Neuron (in vitro differentiated cells): ENCODE data around the gene RPS8.
"Not testable (repeated sequence)": the region's sequence is repeated elsewhere in the genome, so short reads cannot be mapped to it uniquely, and the experiment has no call there.

Experiments
- H2AFZ ChIP-seq: one replicate; pipeline ENCODE4 v1.6.1; 2013; ENCODE audit warnings: low read depth, mild to moderate bottlenecking, inconsistent platforms, low read length, moderate library complexity
- H3K27me3 ChIP-seq: one replicate; pipeline ENCODE4 v1.6.1; 2013; ENCODE audit warnings: low read length; ENCODE audit not compliant: insufficient read depth
- H3K36me3 ChIP-seq: one replicate; pipeline ENCODE4 v1.6.1; 2013; ENCODE audit warnings: low read length; ENCODE audit not compliant: insufficient read depth
- H3K4me1 ChIP-seq: one replicate; pipeline ENCODE4 v1.6.1; 2013; ENCODE audit warnings: low read length; ENCODE audit not compliant: insufficient read depth
- H3K4me3 ChIP-seq: 2 replicates; pipeline ENCODE4 v1.5.1; 2013; ENCODE audit warnings: mild to moderate bottlenecking, low read length, moderate library complexity
- H3K9me3 ChIP-seq: one replicate; pipeline ENCODE4 v1.6.1; 2013; ENCODE audit warnings: low read length

Gene RPS8

GRCh38 chr1:44760876-44761275, 14.5 kb upstream of the RPS8 start:
- no peaks in the 10 kb centered on the region for H3K4me1 ChIP-seq
- no peaks in the 10 kb centered on the region for H3K27me3 ChIP-seq
- no peaks in the 10 kb centered on the region for H3K9me3 ChIP-seq
- peaks cover 71% of the 10 kb centered on the region for H3K36me3 ChIP-seq
- no peak overlapping the region for H3K4me3 ChIP-seq
- no peak overlapping the region for H2AFZ ChIP-seq

DNA sequence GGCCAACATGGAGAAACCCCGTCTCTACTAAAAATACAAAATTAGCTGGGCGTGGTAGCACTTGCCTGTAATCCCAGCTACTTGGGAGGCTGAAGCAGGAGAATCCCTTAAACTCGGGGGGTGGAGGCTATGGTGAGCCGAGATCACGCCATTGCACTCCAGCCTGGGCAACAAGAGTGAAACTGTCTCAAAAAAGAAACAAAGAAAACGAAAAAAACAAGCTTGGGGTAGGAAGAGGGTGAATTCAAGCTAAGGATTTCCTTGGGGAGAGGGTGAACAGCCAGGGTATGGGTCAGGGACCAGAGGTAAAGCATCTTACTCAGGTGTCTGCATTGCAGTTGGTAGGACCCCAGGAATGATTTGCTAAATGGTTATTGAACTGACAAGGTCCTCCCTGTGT, 8.9 kb upstream of the RPS8 start:
- not testable (repeated sequence) for H3K4me1 ChIP-seq, H3K9me3 ChIP-seq, H3K4me3 ChIP-seq, H2AFZ ChIP-seq, H3K27me3 ChIP-seq
- peaks cover 49% of the 10 kb centered on the region for H3K36me3 ChIP-seq

- H2AFZ ChIP-seq: no peak overlapping the region
- peaks cover 18% of the 10 kb centered on the region for H3K4me1 ChIP-seq
- H3K36me3 ChIP-seq: peaks cover 44% of the 10 kb centered on the region
- H3K27me3 ChIP-seq: no peaks in the 10 kb centered on the region
- H3K4me3 ChIP-seq: peak overlapping the region; percentile 93
- H3K9me3 ChIP-seq: no peaks in the 10 kb centered on the region
Observed at GRCh38 chr1:44775930-44776729, 790 bp downstream of the RPS8 start.

GRCh38 chr1:44776730-44777068, 1.4 kb downstream of the RPS8 start:
- Histone ChIP-seq H2AFZ (no peak overlapping the region), H3K27me3 (no peaks in the 10 kb centered on the region), H3K4me3 (peak overlapping the region; percentile 93), H3K36me3 (peaks cover 46% of the 10 kb centered on the region), H3K4me1 (peaks cover 18% of the 10 kb centered on the region), H3K9me3 (no peaks in the 10 kb centered on the region)

DNA sequence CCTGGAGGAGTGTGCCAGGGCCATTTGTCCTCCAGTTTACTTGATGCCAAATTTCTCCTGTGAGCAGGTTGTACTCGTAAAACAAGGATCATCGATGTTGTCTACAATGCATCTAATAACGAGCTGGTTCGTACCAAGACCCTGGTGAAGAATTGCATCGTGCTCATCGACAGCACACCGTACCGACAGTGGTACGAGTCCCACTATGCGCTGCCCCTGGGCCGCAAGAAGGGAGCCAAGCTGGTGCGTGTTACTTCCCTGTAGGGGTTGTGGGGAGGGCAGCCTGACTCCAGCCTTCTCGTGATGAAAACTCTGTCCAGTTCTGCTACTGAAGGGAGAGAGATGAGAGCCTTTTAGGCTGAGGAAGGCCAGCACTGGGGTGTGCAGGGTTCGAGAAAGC, 2.2 kb downstream of the RPS8 start:
- Histone ChIP-seq H3K36me3 (peaks cover 46% of the 10 kb centered on the region), H3K4me3 (no peak overlapping the region), H3K27me3 (no peaks in the 10 kb centered on the region)

DNA sequence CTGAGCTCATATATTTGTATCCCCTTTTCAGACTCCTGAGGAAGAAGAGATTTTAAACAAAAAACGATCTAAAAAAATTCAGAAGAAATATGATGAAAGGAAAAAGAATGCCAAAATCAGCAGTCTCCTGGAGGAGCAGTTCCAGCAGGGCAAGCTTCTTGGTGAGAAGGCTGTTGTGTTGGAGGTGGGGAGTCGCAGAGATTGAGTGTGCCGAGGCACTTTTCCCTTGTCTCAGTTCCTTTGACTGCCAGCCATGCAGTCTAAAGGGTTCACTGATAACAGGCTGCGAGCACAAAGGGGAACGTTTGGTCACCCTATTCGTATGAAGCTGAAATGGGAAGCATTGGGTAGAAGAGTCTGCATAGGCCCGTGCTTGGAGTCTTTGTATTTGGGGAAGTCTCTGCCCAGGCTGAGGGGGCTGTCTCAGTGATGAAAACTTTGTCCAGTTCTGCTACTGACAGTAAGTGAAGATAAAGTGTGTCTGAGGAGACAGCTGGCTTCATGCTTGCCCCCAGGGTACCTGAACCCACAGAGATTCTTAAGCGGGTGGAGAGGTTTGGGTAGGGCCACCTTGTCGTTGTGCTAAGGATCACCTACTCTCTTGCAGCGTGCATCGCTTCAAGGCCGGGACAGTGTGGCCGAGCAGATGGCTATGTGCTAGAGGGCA, 2.8 kb downstream of the RPS8 start:
- Histone ChIP-seq H3K36me3 (peaks cover 46% of the 10 kb centered on the region), H3K9me3 (no peaks in the 10 kb centered on the region), H3K27me3 (no peaks in the 10 kb centered on the region), H2AFZ (no peak overlapping the region), H3K4me1 (peaks cover 18% of the 10 kb centered on the region), H3K4me3 (no peak overlapping the region)

More for the DNA sequence above, 2.2 kb downstream of the RPS8 start:
- Histone ChIP-seq H3K9me3 (no peaks in the 10 kb centered on the region), H3K4me1 (peaks cover 18% of the 10 kb centered on the region), H2AFZ (no peak overlapping the region)

DNA sequence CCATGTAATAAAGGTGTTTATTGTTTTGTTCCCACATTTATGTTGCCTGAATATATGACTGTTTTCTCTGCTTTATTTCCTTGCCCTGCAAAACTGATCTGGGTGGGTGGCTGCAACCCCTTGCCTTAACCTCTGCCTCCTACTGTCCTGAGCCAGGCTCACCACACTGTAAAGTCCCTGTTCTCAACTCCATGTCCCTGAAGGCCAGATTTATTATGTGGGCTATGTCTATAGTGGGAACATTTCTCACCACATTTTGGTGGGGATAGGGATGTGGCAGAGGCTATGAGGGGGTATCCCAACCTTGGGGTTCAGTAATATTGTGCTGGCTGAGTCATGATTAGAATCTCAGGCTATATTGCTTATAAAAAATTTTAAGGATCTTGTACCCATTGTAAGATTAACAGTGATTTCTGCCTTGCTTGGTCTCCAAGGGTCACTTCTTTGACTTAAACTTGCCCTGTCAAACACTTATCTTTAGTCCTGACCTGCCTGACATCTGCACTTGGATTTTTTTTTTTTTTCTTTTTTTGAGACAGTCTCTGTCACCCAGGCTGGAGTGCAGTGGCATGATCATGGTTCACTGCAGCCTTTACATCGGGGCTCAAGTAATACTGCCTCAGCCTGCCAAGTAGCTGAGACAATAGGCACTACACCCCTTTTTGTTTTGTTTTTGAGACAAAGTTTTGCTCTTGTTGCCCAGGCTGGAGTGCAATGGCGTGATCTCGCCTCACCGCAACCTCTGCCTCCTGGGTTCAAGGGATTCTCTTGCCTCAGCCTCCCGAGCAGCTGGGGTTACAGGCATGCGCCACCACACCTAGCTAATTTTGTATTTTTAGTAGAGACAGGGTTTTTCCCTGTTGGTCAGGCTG, 3.6 kb downstream of the RPS8 start:
- Histone ChIP-seq H3K4me3 (no peak overlapping the region), H3K4me1 (peaks cover 18% of the 10 kb centered on the region), H3K36me3 (peaks cover 46% of the 10 kb centered on the region), H3K27me3 (no peaks in the 10 kb centered on the region), H2AFZ (no peak overlapping the region), H3K9me3 (no peaks in the 10 kb centered on the region)

GRCh38 chr1:44780583-44781121, 5.3 kb downstream of the RPS8 start:
- H3K9me3 ChIP-seq: no peaks in the 10 kb centered on the region
- peaks cover 18% of the 10 kb centered on the region for H3K4me1 ChIP-seq
- H3K4me3 ChIP-seq: no peak overlapping the region
- peaks cover 46% of the 10 kb centered on the region for H3K36me3 ChIP-seq
- H3K27me3 ChIP-seq: peaks cover 4% of the 10 kb centered on the region
- H2AFZ ChIP-seq: no peak overlapping the region

DNA sequence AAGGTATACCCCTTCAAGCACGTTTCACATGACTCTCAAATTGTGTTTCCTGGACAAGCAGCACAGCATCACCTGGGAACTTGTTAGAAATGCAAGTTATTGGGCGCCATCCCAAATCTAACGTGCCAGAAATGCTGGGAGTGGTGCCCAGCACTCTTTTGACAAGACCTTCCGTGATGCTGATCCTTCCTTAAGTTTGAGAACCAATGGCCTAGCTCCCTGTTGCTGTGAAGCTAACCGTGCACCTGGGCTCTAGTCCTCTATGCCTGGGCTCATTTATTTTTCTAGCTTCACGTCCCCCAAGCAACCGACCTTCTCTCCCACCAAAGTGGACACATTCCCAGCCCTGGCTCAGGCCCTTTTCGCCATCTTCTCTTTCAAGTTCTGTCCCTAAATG, 8.4 kb downstream of the RPS8 start:
- Histone ChIP-seq H3K27me3 (peaks cover 10% of the 10 kb centered on the region), H3K9me3 (no peaks in the 10 kb centered on the region), H3K36me3 (peaks cover 17% of the 10 kb centered on the region), H3K4me1 (no peaks in the 10 kb centered on the region), H3K4me3 (no peak overlapping the region), H2AFZ (no peak overlapping the region)

- no peak overlapping the region for H3K4me3 ChIP-seq
- H3K9me3 ChIP-seq: no peaks in the 10 kb centered on the region
- H3K36me3 ChIP-seq: peaks cover 10% of the 10 kb centered on the region
- no peaks in the 10 kb centered on the region for H3K4me1 ChIP-seq
- peaks cover 10% of the 10 kb centered on the region for H3K27me3 ChIP-seq
- H2AFZ ChIP-seq: no peak overlapping the region
Observed at GRCh38 chr1:44784094-44785028, 9.0 kb downstream of the RPS8 start.

DNA sequence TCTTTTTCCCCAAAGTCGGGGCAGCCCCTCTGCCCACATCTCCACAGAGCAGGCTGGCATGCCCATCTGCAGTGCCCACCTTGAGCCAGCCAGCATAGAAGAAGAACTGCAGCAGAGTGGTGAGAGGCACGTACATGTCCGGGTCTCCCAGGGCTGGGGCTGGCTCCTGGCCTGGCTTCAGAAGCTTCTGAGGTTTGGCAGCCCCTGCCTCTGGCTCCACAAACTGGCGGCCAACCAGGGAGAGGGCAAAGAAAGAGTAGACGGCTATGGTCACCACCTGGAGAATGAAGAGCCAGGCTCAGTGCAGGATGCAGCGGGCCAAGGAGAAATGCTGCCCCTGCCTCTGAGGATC, 9.7 kb downstream of the RPS8 start:
- Histone ChIP-seq H3K4me3 (no peak overlapping the region), H2AFZ (no peak overlapping the region), H3K36me3 (peaks cover 5% of the 10 kb centered on the region), H3K4me1 (peaks cover 5% of the 10 kb centered on the region), H3K9me3 (no peaks in the 10 kb centered on the region), H3K27me3 (peaks cover 10% of the 10 kb centered on the region)

DNA sequence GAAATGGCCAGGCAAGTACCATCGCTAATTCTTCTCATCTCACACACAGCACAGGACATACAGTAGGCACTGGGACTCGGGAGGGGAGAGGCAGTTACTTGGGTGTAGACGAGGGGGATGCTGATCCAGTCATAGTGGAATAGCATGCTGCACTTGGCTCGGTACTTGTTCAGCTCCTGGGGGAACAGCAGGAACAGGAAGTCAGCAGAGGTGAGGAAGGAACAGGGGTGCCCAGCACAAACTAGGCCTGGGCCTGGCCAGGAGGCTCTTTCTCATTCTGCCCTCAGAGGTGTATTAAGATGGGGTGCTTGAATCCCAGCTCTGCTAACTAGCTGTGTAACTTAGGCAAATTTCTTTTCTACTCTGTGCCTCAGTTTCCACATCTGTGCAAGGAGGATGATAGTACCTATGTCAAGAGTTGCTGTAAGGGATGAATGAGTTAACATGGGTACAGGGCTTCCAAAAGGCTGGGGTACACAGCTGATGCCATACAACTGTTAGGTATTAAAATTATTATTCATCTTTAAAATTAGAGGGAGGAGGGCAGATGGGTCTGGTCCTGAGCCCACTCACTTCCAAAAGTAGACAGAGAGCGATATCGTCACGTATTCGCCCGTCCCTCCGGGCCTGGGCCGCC, 10.3 kb downstream of the RPS8 start:
- H3K9me3 ChIP-seq: no peaks in the 10 kb centered on the region
- H2AFZ ChIP-seq: no peak overlapping the region
- H3K4me3 ChIP-seq: no peak overlapping the region
- H3K27me3 ChIP-seq: peaks cover 10% of the 10 kb centered on the region
- peaks cover 5% of the 10 kb centered on the region for H3K4me1 ChIP-seq
- peaks cover 5% of the 10 kb centered on the region for H3K36me3 ChIP-seq
